ENCODE data around the gene LGALS7.

- TF ChIP-seq CTCF (IDR thresholded peaks at IDR 0.05; ENCODE audit: low read length) (no peak), EZH2 (IDR thresholded peaks at IDR 0.05; ENCODE audit: borderline replicate concordance, low read length) (no peak)
These were observed 33.1 kb upstream of the LGALS7 start for GRCh38 chr19:38806371-38806770.

Measured in OCI-LY1 (cell line).